SK-N-SH (cell line): ENCODE measurements around the gene TANC1. TPM values are rescaled to one million over a fixed set of nuclear protein-coding genes. Genes with fewer than 3 reads are reported as not detected.
A peak's percentile ranks its signal among the peaks of the same experiment; 100 is the strongest.

Source experiments
- CTCF ChIA-PET: fragments of 300-600, 350-600 bp; formaldehyde crosslinking; extraction: SDS; loops from one replicate; lab custom pipeline; 2021; lab: Yijun Ruan, JAX
- POLR2A ChIA-PET: fragments of 350-600 bp; sonication (Branson Sonifier 250); formaldehyde crosslinking; extraction: SDS; loops from one replicate; lab custom pipeline; 2020; ENCODE audit warnings: antibody characterized with exemption, inconsistent platforms; lab: Yijun Ruan, JAX
- DNase-seq: peaks from one replicate; pipeline ENCODE4 v3.0.0; 2012
- H2AFZ ChIP-seq: fragments of 200-600 bp; sonication (generic); 2 replicates; pipeline ENCODE4 v1.8.1; 2016; ENCODE audit warnings: antibody characterized with exemption, mild to moderate bottlenecking, low read depth
- H3F3A ChIP-seq: fragments of 200-600 bp; sonication (generic); replicated peaks from 2 replicates; pipeline ENCODE3; 2016; ENCODE audit warnings: antibody characterized with exemption, mild to moderate bottlenecking; ENCODE audit not compliant: insufficient read depth
- H3K27ac ChIP-seq, 2 experiments: fragments of 200-500 bp in 1 of 2; fragments of 200-600 bp in 1 of 2; sonication (Bioruptor generic) in 1 of 2; sonication (generic), shearing (Covaris generic) in 1 of 2; 2 replicates each; pipeline versions ENCODE4 v1.5.1 to v1.6.1; 2014 to 2016; ENCODE audit warnings: low read depth in 2 of 2, inconsistent platforms in 1 of 2, low read length in 1 of 2, mild to moderate bottlenecking in 1 of 2, mixed read lengths in 1 of 2
- H3K27me3 ChIP-seq: fragments of 200-600 bp; sonication (generic), shearing (Covaris generic); 2 replicates; pipeline ENCODE4 v1.6.1; 2016; ENCODE audit warnings: mixed run types; ENCODE audit not compliant: insufficient read depth
- H3K36me3 ChIP-seq, 2 experiments: fragments of 200-500 bp in 1 of 2; fragments of 200-600 bp in 1 of 2; sonication (Bioruptor generic) in 1 of 2; sonication (generic) in 1 of 2; replicated peaks in 1 of 2; 2 replicates each; pipeline versions ENCODE3 to v1.5.1; 2014 to 2016; ENCODE audit warnings: low read length in 1 of 2, mild to moderate bottlenecking in 1 of 2; ENCODE audit not compliant: insufficient read depth in 2 of 2, control insufficient read depth in 1 of 2
- H3K4me1 ChIP-seq, 2 experiments: fragments of 200-500 bp in 1 of 2; fragments of 200-600 bp in 1 of 2; sonication (Bioruptor generic) in 1 of 2; sonication (generic), shearing (Covaris generic) in 1 of 2; 2 replicates each; pipeline versions ENCODE4 v1.5.1 to v1.6.1; 2014 to 2016; ENCODE audit warnings: low read depth in 1 of 2, low read length in 1 of 2, mixed run types in 1 of 2; ENCODE audit not compliant: insufficient read depth in 2 of 2, control insufficient read depth in 1 of 2
- H3K4me2 ChIP-seq: fragments of 200-600 bp; sonication (generic), shearing (Covaris generic); 2 replicates; pipeline ENCODE4 v1.6.1; 2017; ENCODE audit warnings: mixed run types
- H3K4me3 ChIP-seq, 2 experiments: fragments of 200-500 bp in 1 of 2; fragments of 200-600 bp in 1 of 2; sonication (Bioruptor generic) in 1 of 2; sonication (generic), shearing (Covaris generic) in 1 of 2; 2 replicates each; pipeline versions ENCODE4 v1.5.1 to v1.8.1; 2014 to 2016; ENCODE audit warnings: low read depth in 2 of 2, inconsistent platforms in 1 of 2, low read length in 1 of 2, mild to moderate bottlenecking in 1 of 2, mixed read lengths in 1 of 2, moderate library complexity in 1 of 2
- H3K79me2 ChIP-seq: fragments of 200-600 bp; sonication (generic); 2 replicates; pipeline ENCODE4 v1.8.1; 2017; ENCODE audit warnings: mild to moderate bottlenecking; ENCODE audit not compliant: insufficient read depth
- H3K9ac ChIP-seq: fragments of 200-600 bp; sonication (generic); 2 replicates; pipeline ENCODE4 v1.6.1; 2017; ENCODE audit warnings: mixed run types
- H3K9me2 ChIP-seq: fragments of 200-600 bp; sonication (generic); 2 replicates; pipeline ENCODE4 v1.6.1; 2017; ENCODE audit warnings: mixed run types
- H3K9me3 ChIP-seq: fragments of 200-600 bp; sonication (generic); 2 replicates; pipeline ENCODE4 v1.6.1; 2017; ENCODE audit warnings: mixed run types, mild to moderate bottlenecking, moderate library complexity
- H4K20me1 ChIP-seq: fragments of 200-600 bp; sonication (generic); 2 replicates; pipeline ENCODE4 v1.6.1; 2017; ENCODE audit warnings: mild to moderate bottlenecking, mixed run types; ENCODE audit not compliant: insufficient read depth
- CTCF ChIP-seq: fragments of 200-600 bp; sonication (generic); IDR thresholded peaks from 2 replicates; pipeline ENCODE4 v1.6.1; 2017; ENCODE audit warnings: antibody characterized with exemption, mild to moderate bottlenecking, moderate library complexity
- ELF1 ChIP-seq: IDR thresholded peaks from 2 replicates; pipeline ENCODE4 v1.4.0; 2012
- IRF3 ChIP-seq: fragments of 150-350 bp; IDR thresholded peaks from 2 replicates; pipeline ENCODE4 v1.6.1; 2016; ENCODE audit warnings: mild to moderate bottlenecking, low read depth, low read length
- JUND ChIP-seq: IDR thresholded peaks from 2 replicates; pipeline ENCODE4 v1.4.0; 2012
- NRF1 ChIP-seq: IDR thresholded peaks from 2 replicates; pipeline ENCODE4 v1.6.1; 2012; ENCODE audit warnings: low read depth, mild to moderate bottlenecking, low read length
- RCOR1 ChIP-seq: fragments of 150-350 bp; IDR thresholded peaks from 2 replicates; pipeline ENCODE4 v1.6.1; 2017; ENCODE audit warnings: antibody characterized with exemption, low read length
- REST ChIP-seq: IDR thresholded peaks from 2 replicates; pipeline ENCODE4 v1.6.1; 2012; ENCODE audit warnings: mild to moderate bottlenecking, low read depth, low read length, moderate library complexity
- RXRA ChIP-seq: IDR thresholded peaks from 2 replicates; pipeline ENCODE4 v1.4.0; 2012; ENCODE audit warnings: low read depth, mild to moderate bottlenecking, borderline replicate concordance
- SIN3A ChIP-seq: IDR thresholded peaks from 2 replicates; pipeline ENCODE4 v1.6.1; 2012; ENCODE audit warnings: low read depth, mild to moderate bottlenecking, low read length, moderate library complexity, borderline replicate concordance
- TEAD4 ChIP-seq: IDR thresholded peaks from 2 replicates; pipeline ENCODE4 v1.4.0; 2012; ENCODE audit warnings: mild to moderate bottlenecking, borderline replicate concordance; ENCODE audit not compliant: insufficient read depth
- USF1 ChIP-seq: IDR thresholded peaks from 2 replicates; pipeline ENCODE4 v1.4.0; 2012; ENCODE audit warnings: low read depth, borderline replicate concordance
- ZBTB33 ChIP-seq: IDR thresholded peaks from 2 replicates; pipeline ENCODE4 v1.4.0; 2012; ENCODE audit warnings: low read depth, borderline replicate concordance
- WGBS: methylation state at CpG from one replicate; pipeline ENCODE4 v1.1.6; 2017; ENCODE audit warnings: low lambda C conversion rate; 5-methylcytosine and 5-hydroxymethylcytosine counted together
- polyA plus RNA-seq, 3 experiments: library from polyadenylated mRNA; depleted of rRNA; stranded (reverse); fragments of >200 nt; gene quantifications; 2 replicates each; pipeline ENCODE4 v1.2.3, GENCODE V29; 2012

TANC1 gene
- polyA plus RNA-seq, 1 of the 3 experiments (the other 2 are of a cell fraction) = 19.2 TPM

- Histone ChIP-seq H3K36me3 (peaks cover 9 to 16% of the 10 kb centered on the region in 2 experiments), H4K20me1 (no peaks in the 10 kb centered on the region), H3K4me2 (peak overlapping the region; percentile 48; the same call in 1 of the 2 replicates), H3K79me2 (peaks cover 43% of the 10 kb centered on the region), H3K9ac (no peak overlapping the region), H3F3A (peaks cover 4% of the 10 kb centered on the region), H3K9me2 (no peaks in the 10 kb centered on the region), H2AFZ (no peak overlapping the region), H3K27me3 (no peaks in the 10 kb centered on the region), H3K4me3 (no peak overlapping the region), H3K9me3 (no peaks in the 10 kb centered on the region), H3K27ac (peak overlapping the region; percentile 77), H3K4me1 (peaks cover 26 to 34% of the 10 kb centered on the region in 2 experiments; a peak in 3 of 4 replicates)
- no peak for DNase-seq
- ChIA-PET CTCF (interaction anchor here (1.6 kb wide), 1 partner anchor 53 kb away, joined by 6 read pairs; no protein-coding TSS in a partner anchor), POLR2A (no interaction called here)
- TF ChIP-seq ZBTB33 = no peak
- 98% methylated on average over 4 of the region's 4 CpGs for WGBS
These were observed 97.5 kb downstream of the TANC1 start for GRCh38 chr2:159065891-159066290.

GRCh38 chr2:159066541-159067156 is 98.2 kb downstream of the TANC1 start:
- ChIA-PET POLR2A (no interaction called here), CTCF (interaction anchor here (1.2 to 1.6 kb wide), 2 partner anchors 52 kb away, joined by 5 to 6 read pairs; no protein-coding TSS in a partner anchor)
- H3K4me1 ChIP-seq = peaks cover 26 to 38% of the 10 kb centered on the region in 2 experiments; a peak in 3 of 4 replicates
- H3K27me3 ChIP-seq = no peaks in the 10 kb centered on the region
- WGBS = 96% methylated on average over 1 of the region's 1 CpG
- no peak for DNase-seq
- H3K9ac ChIP-seq = no peak overlapping the region
- no peak overlapping the region for H2AFZ ChIP-seq
- no peak overlapping the region for H3K4me2 ChIP-seq
- no peaks in the 10 kb centered on the region for H4K20me1 ChIP-seq
- H3K9me3 ChIP-seq = no peaks in the 10 kb centered on the region
- no peak overlapping the region for H3K4me3 ChIP-seq
- no peaks in the 10 kb centered on the region for H3K9me2 ChIP-seq
- peak overlapping the region; percentile 22 to 77; a peak in 2 of 4 replicates for H3K27ac ChIP-seq
- peaks cover 4% of the 10 kb centered on the region for H3F3A ChIP-seq
- H3K36me3 ChIP-seq = peaks cover 9 to 16% of the 10 kb centered on the region in 2 experiments
- H3K79me2 ChIP-seq = peaks cover 46% of the 10 kb centered on the region
- TF ChIP-seq IRF3 = no peak
- no peak for TF ChIP-seq NRF1
- TF ChIP-seq RXRA = no peak
- no peak for TF ChIP-seq SIN3A
- no peak for TF ChIP-seq ZBTB33
- no peak for TF ChIP-seq USF1
- TF ChIP-seq REST = no peak
- no peak for TF ChIP-seq CTCF
- TF ChIP-seq TEAD4 = no peak
- TF ChIP-seq RCOR1 = no peak
- TF ChIP-seq JUND = no peak
- TF ChIP-seq ELF1 = no peak
